HepG2 (cell line): Measurements from ENCODE around the gene DCP1B. TPM values are rescaled to one million over a fixed set of nuclear protein-coding genes. Genes with fewer than 3 reads are reported as not detected.
A peak's percentile ranks its signal among the peaks of the same experiment; 100 is the strongest.

Experiments used
- CSRNP1 ChIP-seq: sonication (generic); formaldehyde crosslinking; IDR thresholded peaks from 2 replicates; pipeline ENCODE4 v1.8.1; 2023; ENCODE audit warnings: mild to moderate bottlenecking, missing genetic modification reagents
- EHMT2 ChIP-seq: fragments of 200-600 bp; sonication (generic); IDR thresholded peaks from 2 replicates; pipeline ENCODE4 v1.7.0; 2017; ENCODE audit warnings: antibody characterized with exemption, low read depth, low read length, borderline replicate concordance
- FOXJ3 ChIP-seq: sonication (generic); formaldehyde crosslinking; IDR thresholded peaks from 2 replicates; pipeline ENCODE4 v1.4.0; 2020; ENCODE audit warnings: missing genetic modification reagents, mild to moderate bottlenecking, borderline replicate concordance
- GLMP ChIP-seq: sonication (generic); formaldehyde crosslinking; IDR thresholded peaks from 2 replicates; pipeline ENCODE4 v1.9.0; 2021; ENCODE audit warnings: missing genetic modification reagents, mild to moderate bottlenecking, borderline replicate concordance
- HDAC2 ChIP-seq: sonication (generic); formaldehyde crosslinking; IDR thresholded peaks from 2 replicates; pipeline ENCODE4 v1.4.0; 2020; ENCODE audit warnings: missing genetic modification reagents
- HOXA5 ChIP-seq: sonication (generic); formaldehyde crosslinking; IDR thresholded peaks from 2 replicates; pipeline ENCODE4 v1.4.0; 2020; ENCODE audit warnings: missing genetic modification reagents
- JUND ChIP-seq: sonication (generic); formaldehyde crosslinking; IDR thresholded peaks from 2 replicates; pipeline ENCODE4 v1.8.0; 2022; ENCODE audit warnings: mild to moderate bottlenecking, missing genetic modification reagents
- MYNN ChIP-seq: sonication (generic); formaldehyde crosslinking; IDR thresholded peaks from 2 replicates; pipeline ENCODE4 v1.4.0; 2020; ENCODE audit warnings: mild to moderate bottlenecking, low read depth, missing genetic modification reagents
- NFATC3 ChIP-seq: sonication (generic); formaldehyde crosslinking; IDR thresholded peaks from 2 replicates; pipeline ENCODE4 v1.5.1; 2020; ENCODE audit warnings: mild to moderate bottlenecking, missing genetic modification reagents
- NR0B2 ChIP-seq: sonication (generic); formaldehyde crosslinking; IDR thresholded peaks from 2 replicates; pipeline ENCODE4 v1.4.0; 2020; ENCODE audit warnings: mild to moderate bottlenecking, missing genetic modification reagents
- NR2F6 ChIP-seq, 2 experiments: IDR thresholded peaks; 2 replicates each; pipeline ENCODE4 v1.6.1; 2016; ENCODE audit warnings: antibody characterized with exemption in 1 of 2, mild to moderate bottlenecking in 1 of 2
- PAX8 ChIP-seq: sonication (generic); formaldehyde crosslinking; IDR thresholded peaks from 2 replicates; pipeline ENCODE4 v1.8.0; 2022; ENCODE audit warnings: mild to moderate bottlenecking, missing genetic modification reagents, borderline replicate concordance
- REXO4 ChIP-seq: sonication (generic); formaldehyde crosslinking; IDR thresholded peaks from 2 replicates; pipeline ENCODE4 v1.8.0; 2022; ENCODE audit warnings: missing genetic modification reagents, mild to moderate bottlenecking, borderline replicate concordance
- SOX5 ChIP-seq: IDR thresholded peaks from 2 replicates; pipeline ENCODE4 v1.6.1; 2016; ENCODE audit warnings: borderline replicate concordance
- SP5 ChIP-seq: IDR thresholded peaks from 2 replicates; pipeline ENCODE4 v1.6.1; 2016; ENCODE audit warnings: low read depth, borderline replicate concordance
- TEAD3 ChIP-seq: optimal IDR thresholded peaks from 2 replicates; pipeline ENCODE3; 2016; ENCODE audit warnings: borderline replicate concordance
- ZMAT3 ChIP-seq: sonication (generic); formaldehyde crosslinking; conservative IDR thresholded peaks from 2 replicates; pipeline ENCODE4 v1.7.0; 2021; ENCODE audit warnings: missing genetic modification reagents
- ZNF18 ChIP-seq: sonication (generic); formaldehyde crosslinking; IDR thresholded peaks from 2 replicates; pipeline ENCODE4 v1.8.0; 2022; ENCODE audit warnings: mild to moderate bottlenecking, missing genetic modification reagents; ENCODE audit not compliant: insufficient replicate concordance
- ZNF503 ChIP-seq: sonication (generic); formaldehyde crosslinking; IDR thresholded peaks from 2 replicates; pipeline ENCODE4 v1.4.0; 2020; ENCODE audit warnings: missing genetic modification reagents
- ZNF567 ChIP-seq: sonication (generic); formaldehyde crosslinking; IDR thresholded peaks from 2 replicates; pipeline ENCODE4 v1.8.1; 2023; ENCODE audit warnings: mild to moderate bottlenecking, missing genetic modification reagents, borderline replicate concordance
- ZNF597 ChIP-seq: sonication (generic); formaldehyde crosslinking; IDR thresholded peaks from 2 replicates; pipeline ENCODE4 v1.5.0; 2020; ENCODE audit warnings: missing genetic modification reagents
- ZNF746 ChIP-seq: sonication (generic); formaldehyde crosslinking; IDR thresholded peaks from 2 replicates; pipeline ENCODE4 v1.8.0; 2022; ENCODE audit warnings: mild to moderate bottlenecking, missing genetic modification reagents
- polyA plus RNA-seq, 8 experiments: library from polyadenylated mRNA; depleted of rRNA in 3 of 8; stranded (reverse) in 7 of 8; unstranded in 1 of 8; fragments of >200 nt; fragmentation: Illumina TruSeq in 4 of 8; extraction: Trizol in 4 of 8; gene quantifications; 2 replicates each; pipeline versions ENCODE4 v1.2.1 to v1.2.3, GENCODE V29; 2011 to 2016; ENCODE audit warnings: low read depth in 4 of 8, missing spikeins in 1 of 8, mixed read lengths in 1 of 8; ENCODE audit not compliant: insufficient read depth in 1 of 8
- total RNA-seq, 5 experiments: library from RNA; depleted of rRNA; stranded (reverse); fragments of >200 nt; fragmentation: Illumina TruSeq; extraction: Trizol; gene quantifications; 2 replicates each; pipeline ENCODE4 v1.2.3, GENCODE V29; 2016; ENCODE audit warnings: low read depth in 1 of 5

The DCP1B gene
- total and polyA plus RNA-seq, 2 of the 13 experiments (the other 11 are each of a cell fraction or from before 2014, with no cell fraction given) = 11.4 to 27.2 TPM

GRCh38 chr12:1993871-1994371 lies 10.3 kb downstream of the DCP1B start (continued):
- TF ChIP-seq ZNF18 (CRISPR knock-in tag) (no peak), GLMP (CRISPR knock-in tag) (no peak), ZMAT3 (CRISPR knock-in tag) (no peak), HDAC2 (CRISPR knock-in tag) (peak; percentile 76; the same call in 1 of the 2 replicates), SP5 (CRISPR knock-in tag) (no peak), JUND (no peak), ZNF567 (CRISPR knock-in tag) (no peak), TEAD3 (CRISPR knock-in tag) (no peak), EHMT2 (peak; percentile 85; the same call in 1 of the 2 replicates), FOXJ3 (CRISPR knock-in tag) (peak; percentile 85; the same call in 1 of the 2 replicates), ZNF746 (CRISPR knock-in tag) (no peak), SOX5 (peak; percentile 76), NFATC3 (CRISPR knock-in tag) (no peak), NR2F6 (IDR thresholded peaks at IDR 0.05) (peak; percentile 78), NR2F6 (CRISPR knock-in tag; IDR thresholded peaks at IDR 0.05) (peak; percentile 42; the same call in 1 of the 2 replicates), REXO4 (CRISPR knock-in tag) (no peak), PAX8 (CRISPR knock-in tag) (no peak), CSRNP1 (CRISPR knock-in tag) (no peak), ZNF503 (peak; percentile 39; the same call in 1 of the 2 replicates), NR0B2 (CRISPR knock-in tag) (no peak), MYNN (CRISPR knock-in tag) (no peak), ZNF597 (CRISPR knock-in tag) (no peak), HOXA5 (CRISPR knock-in tag) (no peak)
